PC-3 (cell line): ENCODE results near the gene PAGE2B. TPM values are rescaled to one million over a fixed set of nuclear protein-coding genes. Genes with fewer than 3 reads are reported as not detected.

Experiments
- ATAC-seq: fragments of 200-7000 bp; cut with Tn5 transposase; 2 replicates; pipeline ENCODE4 v1.9.1; 2020; ENCODE audit warnings: mild to moderate bottlenecking, moderate library complexity
- BruUV-seq: library from RNA; stranded (reverse); fragments of 400-500 nt; replicated peaks from 2 replicates; lab custom pipeline; 2021; lab: Mats Ljungman, UMichigan
- CTCF ChIA-PET: fragments of 300-600 bp; sonication (Branson Sonifier 250); formaldehyde crosslinking; loops from one replicate; lab custom pipeline; 2022; ENCODE audit warnings: antibody characterized with exemption; lab: Charles Lee
- POLR2A ChIA-PET: fragments of 300-600 bp; sonication (Branson Sonifier 250); formaldehyde crosslinking; loops from one replicate; lab custom pipeline; 2022; ENCODE audit warnings: antibody characterized with exemption; ENCODE audit not compliant: unreplicated experiment; lab: Charles Lee
- DNase-seq: peaks from one replicate; pipeline ENCODE4 v3.0.0-alpha.2; 2015
- H2AFZ ChIP-seq: fragments of 300-600 bp; sonication (generic); 2 replicates; pipeline ENCODE4 v1.6.0; 2016; ENCODE audit warnings: antibody characterized with exemption, low read length
- H3F3A ChIP-seq: fragments of 300-600 bp; sonication (generic); one replicate; pipeline ENCODE4 v1.6.0; 2017; ENCODE audit warnings: antibody characterized with exemption, low read length, control low read depth, mild to moderate bottlenecking; ENCODE audit not compliant: unreplicated experiment
- H3K27ac ChIP-seq: fragments of 300-600 bp; sonication (generic); 2 replicates; pipeline ENCODE4 v1.5.1; 2016; ENCODE audit warnings: mild to moderate bottlenecking, low read length
- H3K27me3 ChIP-seq: fragments of 300-600 bp; sonication (generic); 2 replicates; pipeline ENCODE4 v1.6.1; 2016; ENCODE audit warnings: low read length, mixed read lengths
- H3K36me3 ChIP-seq: fragments of 300-600 bp; sonication (generic); 2 replicates; pipeline ENCODE4 v1.6.1; 2016; ENCODE audit warnings: low read depth, mixed run types, low read length, mixed read lengths
- H3K4me1 ChIP-seq: fragments of 300-600 bp; sonication (generic); 2 replicates; pipeline ENCODE4 v1.5.1; 2016; ENCODE audit warnings: low read length; ENCODE audit not compliant: insufficient read depth
- H3K4me2 ChIP-seq: fragments of 300-600 bp; sonication (generic); 2 replicates; pipeline ENCODE4 v1.6.0; 2016; ENCODE audit warnings: low read length
- H3K4me3 ChIP-seq: fragments of 300-600 bp; sonication (generic); 2 replicates; pipeline ENCODE4 v1.5.1; 2016; ENCODE audit warnings: mild to moderate bottlenecking, low read length, mixed read lengths
- H3K79me2 ChIP-seq: fragments of 300-600 bp; sonication (generic); 2 replicates; pipeline ENCODE4 v1.6.1; 2017; ENCODE audit warnings: low read length, mixed read lengths
- H3K9ac ChIP-seq: fragments of 300-600 bp; sonication (generic); 2 replicates; pipeline ENCODE4 v1.6.0; 2016; ENCODE audit warnings: mild to moderate bottlenecking, low read length
- H3K9me2 ChIP-seq: fragments of 300-600 bp; sonication (generic); replicated peaks from 2 replicates; pipeline ENCODE4 v1.6.1; 2016; ENCODE audit warnings: mixed run types, low read length, mixed read lengths
- H3K9me3 ChIP-seq: fragments of 300-600 bp; sonication (generic); 2 replicates; pipeline ENCODE4 v1.6.1; 2016; ENCODE audit warnings: low read length, mixed read lengths
- H4K20me1 ChIP-seq: fragments of 300-600 bp; sonication (generic); 2 replicates; pipeline ENCODE4 v1.6.1; 2016; ENCODE audit warnings: low read length, mixed read lengths
- CTCF ChIP-seq: fragments of 300-600 bp; sonication (generic); conservative IDR thresholded peaks from 2 replicates; pipeline ENCODE4 v1.5.1; 2017; ENCODE audit warnings: antibody characterized with exemption, low read depth, mild to moderate bottlenecking, low read length
- EZH2 ChIP-seq: fragments of 300-600 bp; sonication (generic); IDR thresholded peaks from one replicate; pipeline ENCODE4 v1.6.1; 2017; ENCODE audit warnings: antibody characterized with exemption, mild to moderate bottlenecking, low read length; ENCODE audit not compliant: unreplicated experiment
- EZH2phosphoT487 ChIP-seq: fragments of 300-600 bp; sonication (generic); IDR thresholded peaks from 2 replicates; pipeline ENCODE4 v1.6.1; 2018; ENCODE audit warnings: mild to moderate bottlenecking, antibody characterized with exemption, low read length, borderline replicate concordance
- intact Hi-C: fragments of 100-400 bp; cut with micrococcal nuclease; formaldehyde crosslinking; loops from 2 replicates; pipeline ENCODE4 v1.9.0; 2023
- total RNA-seq: library from RNA; depleted of rRNA; stranded (reverse); fragments of >200 nt; gene quantifications from 2 replicates; pipeline ENCODE4 v1.2.3, GENCODE V29; 2014

PAGE2B gene
- total RNA-seq, 1 experiment from 2014 or later = not detected

GRCh38 chrX:55072286-55072685 is 2.5 kb upstream of the PAGE2B start:
- Histone ChIP-seq H3K4me2 (no peak overlapping the region), H3K79me2 (no peaks in the 10 kb centered on the region), H4K20me1 (no peaks in the 10 kb centered on the region), H2AFZ (no peak overlapping the region), H3K27me3 (no peaks in the 10 kb centered on the region), H3K9ac (no peak overlapping the region), H3K9me2 (no peaks in the 10 kb centered on the region), H3K27ac (no peak overlapping the region), H3K4me1 (no peaks in the 10 kb centered on the region), H3K9me3 (no peaks in the 10 kb centered on the region), H3K36me3 (no peaks in the 10 kb centered on the region), H3K4me3 (no peak overlapping the region), H3F3A (no peaks in the 10 kb centered on the region)
- ChIA-PET POLR2A (no interaction called here), CTCF (no interaction called here)
- TF ChIP-seq EZH2phosphoT487 (no peak), CTCF (no peak), EZH2 (no peak)
- intact Hi-C loops = no loop called here
- BruUV-seq = no TSS peak
- no peak for ATAC-seq
- DNase-seq = no peak

GRCh38 chrX:55088795-55089489 is 14.1 kb downstream of the PAGE2B start, which contains the start of gene PAGE2:
TSS of gene PAGE2 (plus strand) at chrX:55089018. CDS start at chrX:55090021, 1,003 bp downstream.
- Histone ChIP-seq H3K4me2 (no peak within 1 kb of the TSS), H3K27me3 (peaks cover 15% of the 10 kb centered on the region; the same call in 1 of the 2 replicates), H3K36me3 (no peaks in the 10 kb centered on the region), H3K9me3 (no peaks in the 10 kb centered on the region), H3K79me2 (no peaks in the 10 kb centered on the region), H3K9me2 (no peaks in the 10 kb centered on the region), H3K4me1 (no peaks in the 10 kb centered on the region), H3K4me3 (no peak within 1 kb of the TSS), H2AFZ (no peak within 1 kb of the TSS), H3F3A (no peaks in the 10 kb centered on the region), H3K9ac (no peak within 1 kb of the TSS), H3K27ac (no peak within 1 kb of the TSS), H4K20me1 (no peaks in the 10 kb centered on the region)
- TF ChIP-seq CTCF (no peak), EZH2phosphoT487 (no peak)
- no peak for DNase-seq
- no TSS peak for BruUV-seq
- ChIA-PET CTCF (no interaction called here), POLR2A (no interaction called here)
- intact Hi-C loops = no loop called here
- no peak for ATAC-seq

GRCh38 chrX:55098691-55099090 is 23.9 kb downstream of the PAGE2B start:
- H3K9me3 ChIP-seq = no peaks in the 10 kb centered on the region
- POLR2A ChIA-PET = no interaction called here
- BruUV-seq = no TSS peak

More at GRCh38 chrX:55098691-55099090, 23.9 kb downstream of the PAGE2B start:
- DNase-seq = no peak
- Histone ChIP-seq H3K4me3 (no peak overlapping the region), H3K9ac (no peak overlapping the region), H4K20me1 (no peaks in the 10 kb centered on the region), H3K36me3 (no peaks in the 10 kb centered on the region), H3K27ac (no peak overlapping the region), H3K79me2 (no peaks in the 10 kb centered on the region), H3F3A (no peaks in the 10 kb centered on the region), H2AFZ (no peak overlapping the region), H3K4me1 (no peaks in the 10 kb centered on the region), H3K9me2 (no peaks in the 10 kb centered on the region), H3K4me2 (no peak overlapping the region), H3K27me3 (peaks cover 17% of the 10 kb centered on the region; the same call in 1 of the 2 replicates)
- intact Hi-C loops = no loop called here
- TF ChIP-seq EZH2phosphoT487 (no peak), EZH2 (no peak), CTCF (no peak)
- CTCF ChIA-PET = no interaction called here
- no peak for ATAC-seq
